Natural killer cell (primary cell): ENCODE data around the gene REC8. TPM values are rescaled to one million over a fixed set of nuclear protein-coding genes. Genes with fewer than 3 reads are reported as not detected.

ENCODE experiments used
- ATAC-seq, 3 donors: fragments of 150-1000 bp in 2 of 3; fragments of 200-7000 bp in 1 of 3; cut with Tn5 transposase; 1 replicate in 1 of 3; 2 replicates in 2 of 3; pipeline ENCODE4 v1.10.0; 2021; ENCODE audit warnings: mild to moderate bottlenecking in 2 of 3, moderate library complexity in 2 of 3
- DNase-seq, 2 donors: peaks; one replicate each; pipeline versions ENCODE4 v3.0.0 to v3.0.0-alpha.2; 2013 to 2021; ENCODE audit warnings: mixed read lengths in 1 of 2
- H3K27ac ChIP-seq: one replicate; pipeline ENCODE4 v1.5.1; 2013; ENCODE audit warnings: mild to moderate bottlenecking, low read length
- H3K27me3 ChIP-seq: one replicate; pipeline ENCODE4 v1.6.1; 2013; ENCODE audit warnings: low read length; ENCODE audit not compliant: control insufficient read depth, insufficient read depth
- H3K36me3 ChIP-seq: one replicate; pipeline ENCODE4 v1.6.1; 2013; ENCODE audit warnings: low read length; ENCODE audit not compliant: control insufficient read depth, insufficient read depth
- H3K4me1 ChIP-seq: one replicate; pipeline ENCODE4 v1.6.1; 2013; ENCODE audit warnings: low read length; ENCODE audit not compliant: control insufficient read depth, insufficient read depth
- H3K4me3 ChIP-seq: one replicate; pipeline ENCODE4 v1.5.1; 2013; ENCODE audit warnings: low read length
- H3K9me3 ChIP-seq: one replicate; pipeline ENCODE4 v1.6.1; 2013; ENCODE audit warnings: low read length; ENCODE audit not compliant: control insufficient read depth, insufficient read depth
- H3K27ac Mint-ChIP-seq, 2 donors: one replicate each; pipeline ENCODE4 v1.8.0; 2022; ENCODE audit warnings: mild to moderate bottlenecking in 2 of 2, mixed read lengths in 2 of 2, moderate library complexity in 1 of 2
- H3K27me3 Mint-ChIP-seq, 2 donors: one replicate each; pipeline ENCODE4 v1.8.0; 2022; ENCODE audit warnings: low read depth in 2 of 2, mixed read lengths in 2 of 2
- H3K36me3 Mint-ChIP-seq: one replicate; pipeline ENCODE4 v1.8.0; 2022; ENCODE audit warnings: mixed read lengths
- H3K4me1 Mint-ChIP-seq, 2 donors: one replicate each; pipeline ENCODE4 v1.8.0; 2022; ENCODE audit warnings: mixed read lengths in 2 of 2
- H3K4me3 Mint-ChIP-seq: one replicate; pipeline ENCODE4 v1.8.0; 2022; ENCODE audit warnings: mild to moderate bottlenecking, moderate library complexity, mixed read lengths
- H3K9me3 Mint-ChIP-seq, 2 donors: one replicate each; pipeline ENCODE4 v1.8.0; 2022; ENCODE audit warnings: mixed read lengths in 2 of 2
- WGBS: methylation state at CpG from one replicate; pipeline ENCODE4 v1.1.7; 2013; ENCODE audit warnings: missing lambda C conversion rate; ENCODE audit not compliant: insufficient coverage; 5-methylcytosine and 5-hydroxymethylcytosine counted together
- intact Hi-C: fragments of 100-400 bp; cut with micrococcal nuclease; formaldehyde crosslinking; loops from one replicate; pipeline ENCODE4 v1.14.2; 2022
- total RNA-seq, 4 donors: library from RNA; stranded (reverse); fragments of 120-200 nt in 1 of 4; gene quantifications; one replicate each; pipeline versions ENCODE4 v1.2.3 to v1.2.4, GENCODE V29; 2013 to 2022
- TF ChIP-seq, protein P1 (sequence below): fragments of 200-600 bp; IDR thresholded peaks from one replicate; pipeline ENCODE4 v1.8.0; 2022; ENCODE audit warnings: antibody characterized with exemption

The REC8 gene
- total RNA-seq, 3 donors from 2014 or later (not counting 1 experiment from before 2014, with no cell fraction given) = 77.7 to 138 (median 103) TPM

DNA sequence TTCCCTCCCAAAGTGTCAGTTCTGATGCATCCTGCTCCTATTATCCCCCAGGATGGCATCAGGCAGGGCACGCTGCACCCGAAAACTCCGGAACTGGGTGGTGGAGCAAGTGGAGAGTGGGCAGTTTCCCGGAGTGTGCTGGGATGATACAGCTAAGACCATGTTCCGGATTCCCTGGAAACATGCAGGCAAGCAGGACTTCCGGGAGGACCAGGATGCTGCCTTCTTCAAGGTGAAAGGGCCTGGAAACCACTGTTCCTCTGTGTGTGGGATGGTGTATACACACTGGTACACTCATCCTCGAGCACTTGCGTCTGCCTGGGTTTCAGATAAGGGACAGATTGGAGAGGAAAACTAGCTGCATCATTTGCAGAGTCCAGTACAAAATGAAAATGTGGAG is 9.8 kb upstream of the REC8 start:
- H3K27ac ChIP-seq = peak overlapping the region; percentile 94
- Mint-ChIP-seq H3K4me3 (peak overlapping the region; percentile 99), H3K9me3 (no peaks in the 10 kb centered on the region), H3K36me3 (no peaks in the 10 kb centered on the region), H3K27ac (peak overlapping the region; percentile 97), H3K4me1 (peaks cover 45 to 54% of the 10 kb centered on the region in 2 donors), H3K27me3 (no peaks in the 10 kb centered on the region)
- ATAC-seq = no peak
- 62% methylated on average over 8 of the region's 8 CpGs for WGBS
- peak in 1 of 2 donors; percentile 26 for DNase-seq
- H3K4me3 ChIP-seq = peak overlapping the region; percentile 94
- H3K27me3 ChIP-seq = no peaks in the 10 kb centered on the region
- H3K9me3 ChIP-seq = no peaks in the 10 kb centered on the region
- intact Hi-C loops = no loop called here
- TF ChIP-seq, protein P1, sequence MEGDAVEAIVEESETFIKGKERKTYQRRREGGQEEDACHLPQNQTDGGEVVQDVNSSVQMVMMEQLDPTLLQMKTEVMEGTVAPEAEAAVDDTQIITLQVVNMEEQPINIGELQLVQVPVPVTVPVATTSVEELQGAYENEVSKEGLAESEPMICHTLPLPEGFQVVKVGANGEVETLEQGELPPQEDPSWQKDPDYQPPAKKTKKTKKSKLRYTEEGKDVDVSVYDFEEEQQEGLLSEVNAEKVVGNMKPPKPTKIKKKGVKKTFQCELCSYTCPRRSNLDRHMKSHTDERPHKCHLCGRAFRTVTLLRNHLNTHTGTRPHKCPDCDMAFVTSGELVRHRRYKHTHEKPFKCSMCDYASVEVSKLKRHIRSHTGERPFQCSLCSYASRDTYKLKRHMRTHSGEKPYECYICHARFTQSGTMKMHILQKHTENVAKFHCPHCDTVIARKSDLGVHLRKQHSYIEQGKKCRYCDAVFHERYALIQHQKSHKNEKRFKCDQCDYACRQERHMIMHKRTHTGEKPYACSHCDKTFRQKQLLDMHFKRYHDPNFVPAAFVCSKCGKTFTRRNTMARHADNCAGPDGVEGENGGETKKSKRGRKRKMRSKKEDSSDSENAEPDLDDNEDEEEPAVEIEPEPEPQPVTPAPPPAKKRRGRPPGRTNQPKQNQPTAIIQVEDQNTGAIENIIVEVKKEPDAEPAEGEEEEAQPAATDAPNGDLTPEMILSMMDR = no peak
- H3K36me3 ChIP-seq = peaks cover 74% of the 10 kb centered on the region
- peaks cover 37% of the 10 kb centered on the region for H3K4me1 ChIP-seq

DNA sequence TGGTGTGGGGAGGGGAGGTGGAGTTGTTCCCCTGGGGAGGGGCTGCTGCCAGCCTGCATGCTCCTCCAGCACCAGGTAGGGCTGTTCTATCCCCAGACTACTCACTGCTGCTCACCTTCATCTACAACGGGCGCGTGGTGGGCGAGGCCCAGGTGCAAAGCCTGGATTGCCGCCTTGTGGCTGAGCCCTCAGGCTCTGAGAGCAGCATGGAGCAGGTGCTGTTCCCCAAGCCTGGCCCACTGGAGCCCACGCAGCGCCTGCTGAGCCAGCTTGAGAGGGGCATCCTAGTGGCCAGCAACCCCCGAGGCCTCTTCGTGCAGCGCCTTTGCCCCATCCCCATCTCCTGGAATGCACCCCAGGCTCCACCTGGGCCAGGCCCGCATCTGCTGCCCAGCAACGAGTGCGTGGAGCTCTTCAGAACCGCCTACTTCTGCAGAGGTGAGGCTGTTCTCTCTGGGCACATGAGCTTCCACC is 7.3 kb upstream of the REC8 start:
- Histone ChIP-seq H3K4me1 (peaks cover 37% of the 10 kb centered on the region), H3K27ac (no peak overlapping the region), H3K27me3 (no peaks in the 10 kb centered on the region), H3K36me3 (peaks cover 71% of the 10 kb centered on the region), H3K9me3 (no peaks in the 10 kb centered on the region), H3K4me3 (no peak overlapping the region)
- Mint-ChIP-seq H3K4me3 (no peak overlapping the region), H3K9me3 (no peaks in the 10 kb centered on the region), H3K27ac (peak overlapping the region; percentile 53 to 74), H3K27me3 (no peaks in the 10 kb centered on the region), H3K4me1 (peaks cover 45 to 64% of the 10 kb centered on the region in 2 donors), H3K36me3 (no peaks in the 10 kb centered on the region)
- TF ChIP-seq, protein P1 = no peak
- 97% methylated on average over 14 of the region's 14 CpGs for WGBS
- intact Hi-C loops = no loop called here
- DNase-seq = no peak
- ATAC-seq = no peak

DNA sequence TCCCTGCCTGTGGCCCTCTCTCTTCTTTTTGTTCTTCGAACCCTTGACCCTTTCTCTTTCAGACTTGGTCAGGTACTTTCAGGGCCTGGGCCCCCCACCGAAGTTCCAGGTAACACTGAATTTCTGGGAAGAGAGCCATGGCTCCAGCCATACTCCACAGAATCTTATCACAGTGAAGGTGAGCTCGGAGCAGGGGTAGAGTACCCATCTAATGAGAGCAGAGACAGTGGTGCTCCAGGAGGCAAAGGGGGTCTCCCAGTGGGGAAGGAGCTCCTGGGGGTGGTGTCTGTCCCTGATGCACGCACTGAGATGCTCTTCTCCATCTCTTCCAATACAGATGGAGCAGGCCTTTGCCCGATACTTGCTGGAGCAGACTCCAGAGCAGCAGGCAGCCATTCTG is 6.1 kb upstream of the REC8 start:
- H3K36me3 Mint-ChIP-seq = no peaks in the 10 kb centered on the region
- H3K27ac ChIP-seq = no peak overlapping the region
- peak overlapping the region; percentile 71 to 73 for H3K27ac Mint-ChIP-seq
- H3K4me1 ChIP-seq = peaks cover 30% of the 10 kb centered on the region
- H3K9me3 ChIP-seq = no peaks in the 10 kb centered on the region
- DNase-seq (no peak), ATAC-seq (no peak)
- intact Hi-C loops = no loop called here
- peaks cover 43 to 59% of the 10 kb centered on the region in 2 donors for H3K4me1 Mint-ChIP-seq
- H3K4me3 Mint-ChIP-seq = no peak overlapping the region
- H3K27me3 ChIP-seq = no peaks in the 10 kb centered on the region
- no peaks in the 10 kb centered on the region for H3K9me3 Mint-ChIP-seq
- H3K27me3 Mint-ChIP-seq = no peaks in the 10 kb centered on the region
- TF ChIP-seq, protein P1 = no peak
- 96% methylated on average over 5 of the region's 5 CpGs for WGBS
- peaks cover 64% of the 10 kb centered on the region for H3K36me3 ChIP-seq
- H3K4me3 ChIP-seq = no peak overlapping the region

DNA sequence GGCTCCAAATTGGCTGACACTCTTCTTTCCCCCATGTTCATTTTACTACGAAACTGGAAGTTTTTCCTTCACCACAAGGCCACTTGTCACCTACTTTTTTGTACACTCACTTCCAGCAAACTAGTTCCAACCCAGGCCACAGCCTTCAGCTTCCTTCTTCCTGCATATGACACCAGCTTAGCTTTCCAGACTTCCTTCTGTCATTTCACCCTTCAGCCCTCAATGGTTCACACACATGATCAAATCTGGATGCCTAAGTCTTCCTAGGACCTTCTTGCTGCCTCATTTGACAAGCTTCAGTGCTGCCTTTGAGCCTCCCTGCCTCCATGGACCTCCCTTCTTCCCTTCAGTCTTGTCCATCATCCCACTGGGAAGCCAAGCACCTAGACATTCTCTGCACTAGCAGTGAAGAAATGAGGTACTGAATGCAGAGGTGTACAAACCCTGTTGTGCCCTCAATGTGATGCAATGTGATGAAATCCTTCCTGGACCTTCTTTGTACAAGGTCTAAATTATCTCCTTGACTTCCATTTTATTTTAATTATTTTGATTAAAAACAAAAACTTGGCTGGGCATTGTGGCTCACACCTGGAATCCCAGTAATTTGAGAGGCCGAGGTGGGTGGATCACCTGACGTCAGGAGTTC is 4.3 kb upstream of the REC8 start:
- TF ChIP-seq, protein P1 = no peak
- Histone ChIP-seq H3K9me3 (no peaks in the 10 kb centered on the region), H3K27me3 (no peaks in the 10 kb centered on the region), H3K4me3 (no peak overlapping the region), H3K27ac (no peak overlapping the region), H3K4me1 (peaks cover 38% of the 10 kb centered on the region), H3K36me3 (peaks cover 61% of the 10 kb centered on the region)
- DNase-seq (no peak), ATAC-seq (no peak)
- Mint-ChIP-seq H3K9me3 (no peaks in the 10 kb centered on the region), H3K36me3 (no peaks in the 10 kb centered on the region), H3K4me1 (peaks cover 30 to 53% of the 10 kb centered on the region in 2 donors), H3K27me3 (no peaks in the 10 kb centered on the region), H3K27ac (peak overlapping the region; percentile 61 to 71), H3K4me3 (no peak overlapping the region)
- intact Hi-C loops = no loop called here
- 90% methylated on average over 3 of the region's 3 CpGs for WGBS
